ENCODE results near the gene UNC5A.

- TF ChIP-seq, protein P1, sequence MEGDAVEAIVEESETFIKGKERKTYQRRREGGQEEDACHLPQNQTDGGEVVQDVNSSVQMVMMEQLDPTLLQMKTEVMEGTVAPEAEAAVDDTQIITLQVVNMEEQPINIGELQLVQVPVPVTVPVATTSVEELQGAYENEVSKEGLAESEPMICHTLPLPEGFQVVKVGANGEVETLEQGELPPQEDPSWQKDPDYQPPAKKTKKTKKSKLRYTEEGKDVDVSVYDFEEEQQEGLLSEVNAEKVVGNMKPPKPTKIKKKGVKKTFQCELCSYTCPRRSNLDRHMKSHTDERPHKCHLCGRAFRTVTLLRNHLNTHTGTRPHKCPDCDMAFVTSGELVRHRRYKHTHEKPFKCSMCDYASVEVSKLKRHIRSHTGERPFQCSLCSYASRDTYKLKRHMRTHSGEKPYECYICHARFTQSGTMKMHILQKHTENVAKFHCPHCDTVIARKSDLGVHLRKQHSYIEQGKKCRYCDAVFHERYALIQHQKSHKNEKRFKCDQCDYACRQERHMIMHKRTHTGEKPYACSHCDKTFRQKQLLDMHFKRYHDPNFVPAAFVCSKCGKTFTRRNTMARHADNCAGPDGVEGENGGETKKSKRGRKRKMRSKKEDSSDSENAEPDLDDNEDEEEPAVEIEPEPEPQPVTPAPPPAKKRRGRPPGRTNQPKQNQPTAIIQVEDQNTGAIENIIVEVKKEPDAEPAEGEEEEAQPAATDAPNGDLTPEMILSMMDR (conservative IDR thresholded peaks at IDR 0.05), result no peak
- TF ChIP-seq ZFX (IDR thresholded peaks at IDR 0.05), result no peak
These were observed 44.7 kb upstream of the UNC5A start for GRCh38 chr5:176765687-176766086.

Measured in C4-2B (cell line).